Mammary epithelial cell (primary cell): Measurements from ENCODE around the gene FGD3.

ENCODE experiments used
- CTCF ChIP-seq, 2 donors: IDR thresholded peaks in 1 of 2; conservative IDR thresholded peaks in 1 of 2; 2 replicates each; pipeline ENCODE4 v1.5.1; 2011 to 2012; ENCODE audit warnings: inconsistent platforms in 2 of 2, low read length in 2 of 2, mild to moderate bottlenecking in 2 of 2, control low read depth in 1 of 2, low read depth in 1 of 2; ENCODE audit not compliant: insufficient read depth in 1 of 2; ENCODE audit errors: extremely low read depth in 1 of 2
- EZH2 ChIP-seq: IDR thresholded peaks from 2 replicates; pipeline ENCODE4 v1.6.1; 2012; ENCODE audit warnings: low read length, inconsistent platforms, borderline replicate concordance

- no peak for TF ChIP-seq CTCF (conservative IDR thresholded peaks at IDR 0.05 in 1 of 2, IDR thresholded peaks at IDR 0.05 in 1 of 2; ENCODE audit: extremely low read depth in 1 of 2, insufficient read depth in 1 of 2, low read depth in 1 of 2, low read length in 2 of 2)
- no peak for TF ChIP-seq EZH2
These were observed 1.5 kb upstream of the FGD3 start for GRCh38 chr9:92945796-92946195.
